GM18502 (cell line): ENCODE results near the gene TENM4.

Experiments
- ATAC-seq: cut with Tn5 transposase; IDR thresholded peaks from one replicate; pipeline ENCODE4 v1.9.1; 2021; ENCODE audit warnings: mild to moderate bottlenecking; ENCODE audit not compliant: unreplicated experiment, poor library complexity

TENM4 gene

DNA sequence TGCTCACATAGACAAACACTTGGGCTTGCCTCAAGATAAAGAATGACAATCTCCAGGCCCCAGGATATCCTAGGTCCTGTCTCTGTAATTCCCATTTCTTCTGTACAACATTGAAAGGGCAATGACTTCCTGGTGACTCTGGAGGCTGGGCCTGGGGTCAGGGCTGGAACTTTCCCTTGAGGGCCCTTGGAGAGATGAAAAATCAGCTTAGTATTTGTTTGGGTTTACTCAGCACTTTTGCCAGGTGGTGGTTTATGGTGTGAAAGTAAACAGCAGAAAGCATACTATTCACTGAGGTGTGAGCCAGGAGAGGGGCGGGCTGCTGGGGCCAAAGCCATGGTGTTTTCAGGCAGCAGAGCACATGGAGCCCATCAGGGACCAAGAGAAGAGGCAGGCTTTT is 651.5 kb downstream of the TENM4 start:
- ATAC-seq: no peak

- ATAC-seq: no peak
Measured at GRCh38 chr11:78788533-78788932, 652.3 kb downstream of the TENM4 start.

GRCh38 chr11:78787696-78788095 is 653.1 kb downstream of the TENM4 start:
- no peak for ATAC-seq

DNA sequence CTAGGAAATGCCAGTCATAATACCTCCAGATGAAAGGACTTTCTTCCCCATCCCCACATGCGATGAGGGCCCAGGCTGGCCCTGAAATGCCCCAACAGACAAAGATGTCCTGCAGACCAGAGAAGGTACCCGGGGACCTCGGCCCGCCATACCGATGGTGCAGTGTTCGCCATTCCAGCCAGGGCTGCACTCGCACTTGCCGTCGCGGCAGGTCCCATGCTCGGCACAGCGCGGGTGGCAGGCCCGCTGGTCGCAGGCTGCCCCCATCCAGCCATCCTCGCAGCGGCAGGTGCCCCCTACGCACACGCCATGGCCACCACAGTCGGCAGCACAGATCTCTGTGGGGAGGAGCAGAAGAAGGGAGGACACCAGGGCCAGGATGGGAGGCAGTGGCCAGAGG is 654.1 kb downstream of the TENM4 start:
- no peak for ATAC-seq

DNA sequence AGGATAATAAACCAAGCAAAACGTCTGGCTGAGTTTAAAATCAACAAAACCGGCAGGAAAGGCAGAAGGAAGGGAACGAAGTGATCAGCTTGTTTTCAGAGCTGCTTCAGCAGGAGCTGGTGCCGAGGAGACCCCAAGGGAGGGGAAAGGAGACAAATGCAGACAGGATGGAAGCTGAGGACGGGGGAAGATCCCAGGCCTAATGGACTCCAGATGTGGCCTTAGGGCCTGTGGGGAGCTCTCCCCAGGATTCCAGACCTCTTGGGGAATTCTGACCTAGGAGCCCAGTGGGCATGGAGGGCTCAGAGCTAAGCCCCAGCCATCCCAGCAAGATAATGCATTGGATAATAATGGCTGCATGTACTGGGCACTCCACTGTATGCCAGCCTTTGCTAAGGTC is 654.7 kb downstream of the TENM4 start:
- no peak for ATAC-seq

GRCh38 chr11:78784321-78785061 is 656.3 kb downstream of the TENM4 start:
- no peak for ATAC-seq

DNA sequence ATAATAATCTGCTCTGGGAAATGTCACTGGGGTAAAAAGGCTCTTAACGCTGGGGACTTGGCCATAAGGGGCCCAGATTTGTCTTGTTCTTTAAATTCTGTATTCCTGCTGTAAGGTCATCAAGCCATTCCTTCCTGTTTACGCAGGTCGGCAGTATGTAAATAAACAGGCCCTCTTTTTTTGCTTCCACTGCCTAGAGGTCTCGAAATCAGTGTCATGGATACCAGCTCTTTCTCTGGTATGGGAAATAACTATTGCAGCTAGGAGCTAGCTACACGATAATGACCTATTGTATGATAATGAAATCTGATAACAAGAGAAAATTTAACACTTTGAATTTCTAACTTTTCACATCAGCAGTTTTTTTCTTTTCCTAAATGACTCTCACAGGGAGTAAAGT is 657.0 kb downstream of the TENM4 start:
- no peak for ATAC-seq

- no peak for ATAC-seq
Measured at GRCh38 chr11:78783301-78783700, 657.5 kb downstream of the TENM4 start.

DNA sequence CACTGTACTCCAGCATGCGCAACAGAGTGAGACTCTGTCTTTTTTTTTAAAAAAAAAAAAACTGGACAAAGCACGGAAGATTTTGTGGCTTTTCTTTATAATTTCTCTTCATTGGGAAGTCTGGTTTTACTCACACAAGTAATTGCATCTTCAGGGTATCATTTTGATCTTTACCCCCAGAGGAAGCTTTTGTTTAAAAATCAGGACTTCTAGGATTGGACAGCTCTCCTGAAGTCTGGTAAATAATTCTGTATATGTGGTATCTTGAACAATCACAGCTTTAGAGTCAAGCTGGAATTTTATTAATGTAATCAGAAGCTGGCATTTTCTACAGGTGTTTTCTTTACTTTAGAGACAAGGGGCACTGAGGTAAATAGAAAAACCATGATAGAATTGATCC is 658.1 kb downstream of the TENM4 start:
- no peak for ATAC-seq

- no peak for ATAC-seq
Measured at GRCh38 chr11:78780889-78781288, 659.9 kb downstream of the TENM4 start.

DNA sequence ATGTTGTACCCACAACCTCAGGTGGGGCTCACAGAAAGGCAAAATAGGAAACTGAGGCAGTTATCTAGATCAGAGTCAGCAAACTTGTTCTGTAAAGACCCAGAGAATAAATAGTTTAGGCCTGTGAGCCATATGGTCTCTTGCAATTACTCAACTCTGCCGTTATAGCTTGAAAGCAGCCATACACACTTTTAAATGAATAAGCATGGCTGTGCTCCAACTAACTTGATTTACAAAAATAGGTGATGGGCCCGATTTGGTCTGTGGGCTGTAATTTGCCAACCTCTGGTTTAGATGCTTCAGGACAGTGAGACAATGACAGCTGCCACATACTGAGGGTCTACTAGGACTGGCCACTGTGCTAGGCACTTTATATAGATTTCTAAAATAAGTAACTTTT is 667.3 kb downstream of the TENM4 start:
- ATAC-seq: no peak

- no peak for ATAC-seq
Measured at GRCh38 chr11:78773077-78773476, 667.8 kb downstream of the TENM4 start.

GRCh38 chr11:78772186-78772585 is 668.6 kb downstream of the TENM4 start:
- ATAC-seq: no peak

- no peak for ATAC-seq
Measured at GRCh38 chr11:78770931-78771330, 669.9 kb downstream of the TENM4 start.

DNA sequence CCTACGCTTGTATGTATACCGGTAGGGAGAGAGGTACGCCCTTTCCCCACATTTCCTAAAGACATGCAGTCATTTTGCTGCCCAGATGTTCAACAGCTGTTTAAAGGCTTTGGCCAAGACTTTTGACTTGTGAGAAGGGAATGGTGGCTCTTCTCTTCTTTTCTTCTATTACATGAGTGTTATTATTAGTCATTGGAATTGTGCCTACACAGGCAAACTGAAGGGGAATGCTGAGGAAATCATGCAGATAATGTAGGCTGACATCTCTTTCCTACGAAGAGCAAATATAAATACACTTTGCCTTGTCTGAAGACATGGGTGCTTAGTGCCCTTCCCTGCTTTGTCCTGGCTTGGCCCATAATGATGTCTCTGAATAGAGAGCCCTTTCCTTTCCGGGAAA is 671.9 kb downstream of the TENM4 start:
- ATAC-seq: no peak

DNA sequence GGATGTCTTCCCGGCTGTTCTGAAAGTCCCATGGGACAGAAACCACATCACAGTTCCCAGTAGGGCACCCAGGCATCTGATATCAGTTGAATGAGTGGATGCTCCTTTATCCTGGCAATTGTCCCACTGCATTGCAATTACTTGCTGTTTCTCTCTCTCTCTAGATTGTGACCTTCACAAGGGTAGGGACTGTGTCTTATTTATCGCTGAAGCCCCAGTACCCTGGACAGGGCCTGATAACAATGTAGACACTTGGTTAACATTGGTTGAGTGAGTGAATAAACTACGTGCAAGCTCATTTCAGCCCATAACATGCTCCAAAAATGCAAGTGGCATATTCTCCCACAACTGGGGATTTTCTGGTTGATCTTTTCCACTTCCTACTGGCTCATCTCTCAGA is 672.5 kb downstream of the TENM4 start:
- ATAC-seq: no peak

GRCh38 chr11:78767027-78767932 is 673.5 kb downstream of the TENM4 start:
- no peak for ATAC-seq

DNA sequence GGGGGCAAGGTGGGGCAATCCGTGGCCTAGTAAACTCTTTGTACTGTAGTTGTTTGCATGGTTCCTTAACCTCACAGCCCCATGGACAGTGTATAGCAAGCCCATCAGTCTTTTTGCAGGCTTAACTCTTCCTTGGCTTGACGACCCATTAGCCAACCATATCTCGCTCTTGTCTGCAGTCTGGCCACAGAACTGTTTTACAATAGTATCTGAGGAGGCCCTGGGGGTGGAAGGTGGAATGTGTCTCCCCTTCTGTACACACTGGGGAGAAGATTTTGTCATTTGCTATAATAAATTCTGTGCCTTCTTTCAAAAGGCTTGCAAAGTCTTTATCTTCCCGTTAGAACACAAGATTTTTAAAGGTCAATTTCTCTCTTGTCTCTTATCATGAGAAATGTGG is 675.9 kb downstream of the TENM4 start:
- ATAC-seq: no peak

DNA sequence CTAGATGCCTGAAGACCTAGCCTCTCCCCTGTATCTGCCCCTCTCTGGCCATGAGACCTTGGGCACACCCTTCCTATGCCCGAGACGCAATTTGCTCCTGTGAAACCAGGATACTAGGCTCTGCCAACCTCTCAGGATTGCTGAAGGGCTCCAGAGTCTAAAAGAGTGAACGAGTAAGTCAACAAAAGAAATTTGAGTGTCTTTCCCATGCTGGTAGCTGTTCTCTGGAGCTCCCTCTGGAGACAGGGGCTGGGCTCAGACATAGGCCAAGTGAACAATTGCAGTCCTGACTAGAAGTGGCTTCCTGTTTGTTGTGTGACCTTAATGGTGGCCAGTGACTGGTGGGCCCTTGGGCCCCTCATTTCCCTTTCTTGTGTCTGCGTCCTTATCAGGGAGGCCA is 677.2 kb downstream of the TENM4 start:
- ATAC-seq: no peak

- no peak for ATAC-seq
Measured at GRCh38 chr11:78762105-78762504, 678.7 kb downstream of the TENM4 start.

DNA sequence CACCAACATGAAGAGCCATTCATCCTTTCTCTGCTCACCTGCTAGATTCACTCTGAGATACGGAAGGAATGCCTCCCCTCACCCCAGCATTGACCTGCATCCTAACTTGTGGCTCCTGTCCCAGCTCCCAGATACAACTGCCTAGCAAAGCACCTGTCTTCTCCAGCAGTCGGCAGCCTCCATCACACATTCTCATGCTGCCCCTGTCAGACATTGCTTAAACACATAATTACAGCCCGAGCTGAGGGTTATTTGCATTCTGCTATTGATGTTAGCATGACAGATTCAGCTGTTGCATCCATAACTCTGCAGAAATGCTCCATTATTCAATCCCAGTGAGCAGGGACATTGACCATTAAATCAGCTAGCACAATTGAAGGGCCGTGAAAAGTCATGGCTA is 681.8 kb downstream of the TENM4 start:
- no peak for ATAC-seq

DNA sequence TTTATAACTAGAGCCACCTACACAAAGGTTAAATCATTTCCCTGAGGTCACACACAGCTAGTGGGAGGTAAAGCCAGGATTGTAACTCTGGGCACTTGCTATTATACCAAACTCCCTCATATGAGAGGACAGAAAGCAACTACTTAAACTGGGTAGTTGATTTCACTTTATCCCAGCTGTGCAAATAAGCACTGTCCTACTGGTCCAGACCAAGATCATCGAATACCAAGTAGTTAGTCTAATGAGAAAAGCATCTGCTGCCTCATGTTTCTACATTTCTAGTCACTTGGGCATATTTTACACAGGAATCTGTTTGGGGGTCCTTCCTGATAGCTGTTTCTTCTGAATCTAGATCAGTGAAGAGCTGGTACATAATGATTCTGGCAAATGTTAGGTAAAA is 687.5 kb downstream of the TENM4 start:
- ATAC-seq: no peak
